ENCODE measurements around the gene TECPR2. TPM values are rescaled to one million over a fixed set of nuclear protein-coding genes. Genes with fewer than 3 reads are reported as not detected.
"Not testable (repeated sequence)": the region's sequence is repeated elsewhere in the genome, so short reads cannot be mapped to it uniquely, and the experiment has no call there.

TECPR2 gene
- polyA plus RNA-seq, 3 donors: 3.3 to 6.1 (median 5.9) TPM

- WGBS, 3 donors: 71 to 81% (median 80%) methylated on average over 3 of the region's 3 CpGs
- not testable (repeated sequence) for H3K27ac ChIP-seq (ENCODE audit: low read depth, low read length)
These were observed 188.2 kb downstream of the TECPR2 start for GRCh38 chr14:102550927-102551401.

Other genes starting within 250 kb of the TECPR2 start
- 10 to 100 TPM in 1 of 3 donors, 1 to 10 TPM in 2; 6.8 to 17.8 (median 8.8) TPM for gene WDR20, start 223.0 kb upstream of the TECPR2 start, polyA plus RNA-seq
- gene MOK, start 57.8 kb upstream of the TECPR2 start, polyA plus RNA-seq: 10 to 100 TPM in 2 of 3 donors, 1 to 10 TPM in 1; 8.7 to 19.7 (median 18.7) TPM
- 10 to 100 TPM in 1 of 3 donors, 1 to 10 TPM in 2; 5.6 to 10.0 (median 6.6) TPM for gene ZNF839, start 43.2 kb upstream of the TECPR2 start, polyA plus RNA-seq
- gene CINP, start 51 bp upstream of the TECPR2 start, polyA plus RNA-seq: 10 to 100 TPM; 36.9 to 46.3 (median 41.6) TPM
- gene ANKRD9, start 146.8 kb downstream of the TECPR2 start, polyA plus RNA-seq: 10 to 100 TPM in 1 of 3 donors, 1 to 10 TPM in 2; 4.4 to 16.5 (median 7.4) TPM
- gene RCOR1, start 229.7 kb downstream of the TECPR2 start, polyA plus RNA-seq: 1 to 10 TPM; 3.6 to 8.8 (median 7.4) TPM

Data from adipose tissue (tissue), 3 donors.